DND-41 (cell line): ENCODE results near the gene BSG.

ENCODE experiments used
- ATAC-seq: fragments of 200-7000 bp; cut with Tn5 transposase; 3 replicates; pipeline ENCODE4 v1.9.1; 2021; ENCODE audit warnings: low read depth; ENCODE audit not compliant: insufficient read depth
- DNase-seq: peaks from one replicate; pipeline ENCODE4 v3.0.0-alpha.2; 2020
- H2AFZ ChIP-seq: 2 replicates; pipeline ENCODE4 v1.6.0; 2012; ENCODE audit warnings: low read depth, low read length
- H3K27ac ChIP-seq: 2 replicates; pipeline ENCODE4 v1.5.1; 2012; ENCODE audit warnings: low read length, inconsistent platforms
- H3K27me3 ChIP-seq: fragments of 200-600 bp; sonication (generic); 2 replicates; pipeline ENCODE4 v1.6.0; 2012; ENCODE audit warnings: low read length, mild to moderate bottlenecking, inconsistent platforms; ENCODE audit not compliant: insufficient read depth, poor library complexity
- H3K36me3 ChIP-seq: 2 replicates; pipeline ENCODE4 v1.5.1; 2012; ENCODE audit warnings: low read length, inconsistent platforms; ENCODE audit not compliant: insufficient read depth
- H3K4me1 ChIP-seq: 2 replicates; pipeline ENCODE4 v1.5.1; 2012; ENCODE audit warnings: mild to moderate bottlenecking, low read length; ENCODE audit not compliant: insufficient read depth
- H3K4me2 ChIP-seq: 2 replicates; pipeline ENCODE4 v1.6.0; 2012; ENCODE audit warnings: mild to moderate bottlenecking, moderate library complexity, low read length, inconsistent platforms; ENCODE audit not compliant: insufficient read depth
- H3K4me3 ChIP-seq, 2 experiments: fragments of 200-600 bp in 1 of 2; shearing (Covaris generic) in 1 of 2; 2 replicates each; pipeline ENCODE4 v1.5.1; 2012 to 2016; ENCODE audit warnings: inconsistent platforms in 2 of 2, low read length in 2 of 2, mild to moderate bottlenecking in 2 of 2, low read depth in 1 of 2, moderate library complexity in 1 of 2
- H3K79me2 ChIP-seq: 2 replicates; pipeline ENCODE4 v1.6.0; 2012; ENCODE audit warnings: low read length, inconsistent platforms; ENCODE audit not compliant: insufficient read depth
- H3K9ac ChIP-seq: 2 replicates; pipeline ENCODE4 v1.6.0; 2012; ENCODE audit warnings: low read depth, mild to moderate bottlenecking, inconsistent platforms, low read length, moderate library complexity
- H3K9me3 ChIP-seq: 2 replicates; pipeline ENCODE4 v1.5.1; 2012; ENCODE audit warnings: low read length, moderate library complexity, mild to moderate bottlenecking, inconsistent platforms; ENCODE audit not compliant: insufficient read depth, severe bottlenecking
- H4K20me1 ChIP-seq: 2 replicates; pipeline ENCODE4 v1.6.0; 2012; ENCODE audit warnings: low read length; ENCODE audit not compliant: insufficient read depth
- CTCF ChIP-seq: IDR thresholded peaks from 2 replicates; pipeline ENCODE4 v1.5.1; 2012; ENCODE audit warnings: borderline replicate concordance, low read length, moderate library complexity, mild to moderate bottlenecking; ENCODE audit not compliant: poor library complexity, severe bottlenecking; ENCODE audit errors: extremely low read depth
- EZH2 ChIP-seq: IDR thresholded peaks from 3 replicates; pipeline ENCODE4 v1.6.1; 2012; ENCODE audit warnings: borderline replicate concordance, low read depth, mild to moderate bottlenecking, moderate library complexity, low read length, inconsistent platforms; ENCODE audit not compliant: severe bottlenecking

BSG gene

DNA sequence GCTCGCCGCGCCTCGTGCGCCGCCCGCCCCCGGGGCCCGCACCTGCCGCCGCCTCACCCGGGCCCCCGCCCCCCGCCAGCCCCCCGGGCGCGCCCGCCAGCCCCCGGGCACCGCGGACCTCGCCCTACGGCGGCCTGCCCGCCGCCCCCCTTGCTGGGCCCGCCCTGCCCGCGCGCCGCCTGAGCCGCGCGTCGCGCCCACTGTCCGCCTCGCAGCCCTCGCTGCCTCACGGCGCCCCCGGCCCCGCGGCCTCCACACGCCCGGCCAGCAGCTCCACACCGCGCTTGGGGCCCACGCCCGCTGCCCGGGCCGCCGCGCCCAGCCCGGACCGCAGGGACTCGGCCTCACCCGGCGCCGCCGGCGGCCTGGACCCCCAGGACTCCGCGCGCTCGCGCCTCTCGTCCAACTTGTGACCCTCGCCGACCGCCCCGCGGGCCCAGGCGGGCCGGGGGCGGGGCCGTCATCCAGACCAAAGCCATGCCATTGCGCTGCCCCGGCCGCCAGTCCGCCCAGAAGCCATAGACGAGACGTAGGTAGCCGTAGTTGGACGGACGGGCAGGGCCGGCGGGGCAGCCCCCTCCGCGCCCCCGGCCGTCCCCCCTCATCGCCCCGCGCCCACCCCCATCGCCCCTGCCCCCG is 43.8 kb downstream of the BSG start:
- Histone ChIP-seq H3K27me3 (no peaks in the 10 kb centered on the region), H3K36me3 (peaks cover 55% of the 10 kb centered on the region), H2AFZ (no peak overlapping the region), H3K9ac (no peak overlapping the region), H3K4me1 (peaks cover 12% of the 10 kb centered on the region), H3K9me3 (no peaks in the 10 kb centered on the region), H3K79me2 (no peaks in the 10 kb centered on the region), H4K20me1 (peaks cover 3% of the 10 kb centered on the region; the same call in 1 of the 2 replicates), H3K4me2 (no peak overlapping the region), H3K4me3 (no peak overlapping the region), H3K27ac (no peak overlapping the region)
- ATAC-seq (no peak), DNase-seq (no peak)
- TF ChIP-seq EZH2, result no peak
- no peak for TF ChIP-seq CTCF

DNA sequence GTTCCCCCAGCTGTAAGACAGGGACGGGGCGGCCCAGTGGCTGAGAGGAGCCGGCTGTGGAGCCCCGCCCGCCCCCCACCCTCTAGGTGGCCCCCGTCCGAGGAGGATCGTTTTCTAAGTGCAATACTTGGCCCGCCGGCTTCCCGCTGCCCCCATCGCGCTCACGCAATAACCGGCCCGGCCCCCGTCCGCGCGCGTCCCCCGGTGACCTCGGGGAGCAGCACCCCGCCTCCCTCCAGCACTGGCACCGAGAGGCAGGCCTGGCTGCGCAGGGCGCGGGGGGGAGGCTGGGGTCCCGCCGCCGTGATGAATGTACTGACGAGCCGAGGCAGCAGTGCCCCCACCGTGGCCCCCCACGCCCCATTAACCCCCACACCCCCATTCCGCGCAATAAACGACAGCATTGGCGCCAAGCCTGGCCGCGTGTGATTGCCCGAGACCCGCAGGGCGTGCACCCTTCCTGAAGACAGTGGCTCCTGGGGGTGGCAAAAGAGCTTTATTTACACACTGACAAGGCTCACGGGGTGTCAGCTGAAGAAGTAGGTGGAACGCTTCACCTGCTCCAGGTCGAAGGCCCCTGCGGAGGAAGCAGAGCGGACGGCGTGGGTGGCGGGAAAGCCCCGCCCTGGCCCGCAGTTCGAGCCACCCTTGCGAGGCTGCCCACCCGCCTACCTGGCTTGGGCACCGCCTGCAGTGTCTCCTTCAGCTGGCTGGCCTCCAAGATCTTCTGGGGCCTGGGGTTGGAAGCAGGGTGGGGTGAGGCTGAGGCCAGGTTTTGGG is 44.5 kb downstream of the BSG start:
- Histone ChIP-seq H3K4me2 (no peak overlapping the region), H3K4me3 (no peak overlapping the region), H4K20me1 (peaks cover 3% of the 10 kb centered on the region; the same call in 1 of the 2 replicates), H3K9ac (no peak overlapping the region), H3K27ac (no peak overlapping the region), H2AFZ (no peak overlapping the region), H3K36me3 (peaks cover 62% of the 10 kb centered on the region), H3K27me3 (no peaks in the 10 kb centered on the region), H3K4me1 (peaks cover 4% of the 10 kb centered on the region), H3K79me2 (no peaks in the 10 kb centered on the region), H3K9me3 (no peaks in the 10 kb centered on the region)
- TF ChIP-seq EZH2, result no peak
- TF ChIP-seq CTCF, result no peak
- ATAC-seq, result no peak
- no peak for DNase-seq

GRCh38 chr19:617551-618246 is 45.3 kb downstream of the BSG start:
- DNase-seq (no peak), ATAC-seq (no peak)
- no peak overlapping the region for H3K4me3 ChIP-seq
- H3K36me3 ChIP-seq, result peaks cover 69% of the 10 kb centered on the region
- no peaks in the 10 kb centered on the region for H3K4me1 ChIP-seq
- no peaks in the 10 kb centered on the region for H3K79me2 ChIP-seq
- H3K27me3 ChIP-seq, result no peaks in the 10 kb centered on the region
- H2AFZ ChIP-seq, result no peak overlapping the region
- no peak for TF ChIP-seq EZH2
- no peak for TF ChIP-seq CTCF
- no peak overlapping the region for H3K4me2 ChIP-seq
- H3K9ac ChIP-seq, result no peak overlapping the region
- H4K20me1 ChIP-seq, result peaks cover 3% of the 10 kb centered on the region; the same call in 1 of the 2 replicates
- H3K27ac ChIP-seq, result no peak overlapping the region
- no peaks in the 10 kb centered on the region for H3K9me3 ChIP-seq
